ENCODE data around the gene IPO9. TPM values are rescaled to one million over a fixed set of nuclear protein-coding genes. Genes with fewer than 3 reads are reported as not detected.
A peak's percentile ranks its signal among the peaks of the same experiment; 100 is the strongest.

Gene IPO9
- total RNA-seq, 1 donor from 2014 or later: 20.8 TPM

DNA sequence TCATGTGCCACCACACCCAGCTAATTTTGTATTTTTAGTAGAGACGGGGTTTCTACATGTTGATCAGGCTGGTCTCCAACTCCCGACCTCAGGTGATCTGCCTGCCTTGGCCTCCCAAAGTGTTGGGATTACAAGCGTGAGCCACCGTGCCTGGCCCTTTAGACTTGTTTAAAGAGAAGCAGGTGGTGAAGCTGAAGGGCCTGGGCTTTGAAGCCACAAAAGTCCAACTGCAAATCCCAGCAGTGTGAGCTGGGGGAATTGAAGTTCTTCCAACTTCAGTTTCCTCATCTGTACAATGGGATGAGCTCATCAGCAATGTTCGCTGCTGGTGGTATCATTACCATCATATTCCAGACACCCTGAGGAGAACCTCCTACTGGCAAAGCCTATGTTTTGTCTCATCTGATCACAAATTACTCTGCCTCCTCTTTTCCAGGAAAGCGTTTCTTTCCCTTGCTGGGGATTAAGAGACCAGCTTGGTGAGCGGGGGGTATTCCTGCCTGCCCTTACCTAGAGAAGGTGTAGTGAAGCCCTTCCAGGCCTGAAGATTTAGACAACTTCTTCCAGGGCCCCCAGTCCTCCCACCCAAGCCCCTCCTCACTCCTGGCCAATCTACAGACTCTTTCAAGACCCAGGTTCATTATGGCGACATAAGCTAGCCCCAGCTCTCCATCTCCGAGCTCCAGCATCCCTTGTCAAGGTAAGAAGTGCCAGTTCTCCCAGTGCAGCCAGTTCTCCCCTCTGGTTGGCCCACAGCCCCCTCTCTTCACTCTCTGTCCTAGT lies 57.3 kb downstream of the IPO9 start:
- Histone ChIP-seq H3K36me3 (ENCODE audit: control insufficient read depth, insufficient read depth, low read length) (no peaks in the 10 kb centered on the region), H3K27me3 (ENCODE audit: control insufficient read depth, insufficient read depth, low read length) (no peaks in the 10 kb centered on the region), H3K4me3 (ENCODE audit: low read depth, low read length) (no peak overlapping the region)
- DNase-seq (ENCODE audit: low read depth): no peak
- TF ChIP-seq, protein P1, sequence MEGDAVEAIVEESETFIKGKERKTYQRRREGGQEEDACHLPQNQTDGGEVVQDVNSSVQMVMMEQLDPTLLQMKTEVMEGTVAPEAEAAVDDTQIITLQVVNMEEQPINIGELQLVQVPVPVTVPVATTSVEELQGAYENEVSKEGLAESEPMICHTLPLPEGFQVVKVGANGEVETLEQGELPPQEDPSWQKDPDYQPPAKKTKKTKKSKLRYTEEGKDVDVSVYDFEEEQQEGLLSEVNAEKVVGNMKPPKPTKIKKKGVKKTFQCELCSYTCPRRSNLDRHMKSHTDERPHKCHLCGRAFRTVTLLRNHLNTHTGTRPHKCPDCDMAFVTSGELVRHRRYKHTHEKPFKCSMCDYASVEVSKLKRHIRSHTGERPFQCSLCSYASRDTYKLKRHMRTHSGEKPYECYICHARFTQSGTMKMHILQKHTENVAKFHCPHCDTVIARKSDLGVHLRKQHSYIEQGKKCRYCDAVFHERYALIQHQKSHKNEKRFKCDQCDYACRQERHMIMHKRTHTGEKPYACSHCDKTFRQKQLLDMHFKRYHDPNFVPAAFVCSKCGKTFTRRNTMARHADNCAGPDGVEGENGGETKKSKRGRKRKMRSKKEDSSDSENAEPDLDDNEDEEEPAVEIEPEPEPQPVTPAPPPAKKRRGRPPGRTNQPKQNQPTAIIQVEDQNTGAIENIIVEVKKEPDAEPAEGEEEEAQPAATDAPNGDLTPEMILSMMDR (IDR thresholded peaks at IDR 0.05; ENCODE audit: insufficient read depth, low read length, poor library complexity, severe bottlenecking): no peak

DNA sequence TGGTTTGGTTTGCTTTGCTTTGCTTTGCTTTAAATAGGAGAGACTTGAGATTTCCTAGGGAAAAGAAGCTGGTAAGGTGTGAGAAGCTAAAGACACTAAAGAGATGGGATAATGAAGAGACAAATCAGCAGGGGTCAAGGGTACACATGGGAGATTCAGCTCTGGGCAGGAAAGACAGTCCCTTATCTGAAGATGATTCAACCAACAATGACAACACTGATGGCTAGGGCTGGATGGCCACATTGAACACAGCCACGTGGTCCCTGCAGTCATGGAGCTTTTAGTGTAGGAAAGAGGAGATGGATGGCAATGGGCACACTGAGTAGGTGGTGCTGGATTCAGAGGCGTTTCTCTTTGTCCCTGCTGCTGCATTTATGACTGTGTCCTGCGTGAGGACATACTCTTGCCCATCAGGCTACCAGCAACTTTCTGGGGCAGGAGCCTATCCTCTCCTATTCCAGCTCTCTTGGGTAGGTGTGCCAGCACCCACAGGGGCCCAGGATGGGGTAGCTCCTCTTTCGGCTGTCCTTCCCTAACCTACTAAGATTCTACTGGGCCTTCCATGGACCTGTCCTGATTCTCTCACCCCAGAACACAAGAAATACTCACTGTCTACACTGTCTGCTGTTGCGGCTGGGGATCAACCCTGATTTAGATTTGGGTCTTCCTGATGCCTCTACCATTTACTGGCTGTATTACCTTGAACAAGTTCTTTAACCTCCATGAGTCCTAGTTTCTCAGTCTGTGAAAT lies 58.3 kb downstream of the IPO9 start:
- Histone ChIP-seq H3K36me3 (ENCODE audit: control insufficient read depth, insufficient read depth, low read length) (no peaks in the 10 kb centered on the region), H3K4me3 (ENCODE audit: low read depth, low read length) (no peak overlapping the region), H3K27me3 (ENCODE audit: control insufficient read depth, insufficient read depth, low read length) (no peaks in the 10 kb centered on the region)
- no peak for DNase-seq (ENCODE audit: low read depth)
- TF ChIP-seq, protein P1 (IDR thresholded peaks at IDR 0.05; ENCODE audit: insufficient read depth, low read length, poor library complexity, severe bottlenecking): no peak

DNA sequence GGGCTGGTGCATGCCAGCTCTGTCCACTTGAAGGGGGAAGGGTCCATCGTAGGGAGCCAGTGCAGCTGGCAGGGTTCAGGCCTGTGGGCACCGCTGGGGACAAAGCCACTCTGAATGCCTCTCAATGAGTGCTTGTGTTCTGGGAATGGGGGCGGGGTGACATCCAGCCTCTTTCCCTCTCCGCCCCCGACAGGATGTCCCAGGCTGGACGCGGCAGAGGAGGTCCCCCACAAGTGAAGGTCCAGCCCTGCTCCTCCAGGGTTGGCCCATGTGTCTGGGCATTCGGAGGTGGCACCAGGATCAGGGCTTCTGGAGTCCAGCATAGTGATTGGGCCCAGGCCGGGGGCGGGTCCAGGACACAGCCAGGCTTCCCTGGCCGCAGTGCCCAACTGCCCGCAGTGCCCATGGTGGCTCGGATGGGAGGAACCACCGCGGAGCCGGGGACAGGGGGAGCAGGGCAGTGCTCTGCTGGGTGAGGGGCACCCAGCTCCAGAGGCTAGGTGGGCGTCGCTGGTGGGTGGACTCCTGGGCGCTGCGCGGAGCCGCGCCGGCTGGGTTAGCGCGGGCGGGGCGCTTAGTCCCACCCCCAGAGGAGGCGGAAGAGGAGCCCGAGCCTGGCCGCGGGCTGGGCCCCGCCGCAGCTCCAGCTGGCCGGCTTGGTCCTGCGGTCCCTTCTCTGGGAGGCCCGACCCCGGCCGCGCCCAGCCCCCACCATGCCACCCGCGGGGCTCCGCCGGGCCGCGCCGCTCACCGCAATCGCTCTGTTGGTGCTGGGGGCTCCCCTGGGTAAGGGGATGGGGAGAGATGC lies 59.5 kb downstream of the IPO9 start, which contains the start of gene SHISA4:
TSS of gene SHISA4 (plus strand) at position 617 of the 808 bp plus-strand sequence. CDS start at position 714, 97 bp downstream.
- DNase-seq (ENCODE audit: low read depth): no peak

DNA sequence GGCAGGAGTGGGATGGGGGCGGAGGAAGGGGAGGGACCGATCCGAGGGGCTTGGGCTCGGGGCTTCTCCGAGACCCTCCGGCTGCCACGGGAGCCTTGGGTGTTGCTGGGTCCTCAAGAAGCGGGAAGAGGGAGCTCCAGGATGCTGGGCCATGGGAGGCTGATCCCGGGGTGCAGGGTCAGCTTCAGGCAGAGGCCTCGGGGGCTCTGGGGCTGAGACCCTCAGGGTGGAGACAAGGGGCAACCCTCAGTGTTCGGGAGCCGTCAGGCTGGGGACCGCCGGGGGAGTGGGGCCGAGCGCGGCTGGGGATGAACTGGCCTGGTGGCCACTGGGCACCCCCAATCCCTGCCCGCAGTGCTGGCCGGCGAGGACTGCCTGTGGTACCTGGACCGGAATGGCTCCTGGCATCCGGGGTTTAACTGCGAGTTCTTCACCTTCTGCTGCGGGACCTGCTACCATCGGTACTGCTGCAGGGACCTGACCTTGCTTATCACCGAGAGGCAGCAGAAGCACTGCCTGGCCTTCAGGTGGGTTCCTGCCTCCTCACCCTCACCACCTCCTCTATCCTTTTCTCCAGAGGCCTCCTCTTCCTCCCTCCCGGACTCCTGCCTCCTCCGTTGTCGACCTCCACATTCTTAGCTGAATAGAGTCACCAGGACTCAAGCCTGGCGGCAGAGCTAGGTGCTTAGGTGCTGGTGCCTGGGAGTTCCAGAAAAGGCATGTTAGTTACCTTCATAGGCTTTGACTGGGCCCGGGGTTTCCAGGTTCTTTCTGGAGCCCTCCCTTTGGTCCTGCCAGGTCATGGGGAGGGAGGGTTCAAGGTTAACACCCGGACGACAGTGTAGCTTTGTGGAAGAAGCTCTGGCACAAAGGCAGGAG lies 60.4 kb downstream of the IPO9 start:
- Histone ChIP-seq H3K4me3 (ENCODE audit: low read depth, low read length) (peak overlapping the region; percentile 59), H3K27me3 (ENCODE audit: control insufficient read depth, insufficient read depth, low read length) (no peaks in the 10 kb centered on the region), H3K36me3 (ENCODE audit: control insufficient read depth, insufficient read depth, low read length) (no peaks in the 10 kb centered on the region)
- DNase-seq (ENCODE audit: low read depth): no peak
- TF ChIP-seq, protein P1 (IDR thresholded peaks at IDR 0.05; ENCODE audit: insufficient read depth, low read length, poor library complexity, severe bottlenecking): no peak

More for the DNA sequence above, 59.5 kb downstream of the IPO9 start, which contains the start of gene SHISA4:
- TF ChIP-seq, protein P1 (IDR thresholded peaks at IDR 0.05; ENCODE audit: insufficient read depth, low read length, poor library complexity, severe bottlenecking): no peak
- peak within 1 kb of the TSS; percentile 59 for H3K4me3 ChIP-seq (ENCODE audit: low read depth, low read length)
- H3K27me3 ChIP-seq (ENCODE audit: control insufficient read depth, insufficient read depth, low read length): no peaks in the 10 kb centered on the region
- H3K36me3 ChIP-seq (ENCODE audit: control insufficient read depth, insufficient read depth, low read length): no peaks in the 10 kb centered on the region

DNA sequence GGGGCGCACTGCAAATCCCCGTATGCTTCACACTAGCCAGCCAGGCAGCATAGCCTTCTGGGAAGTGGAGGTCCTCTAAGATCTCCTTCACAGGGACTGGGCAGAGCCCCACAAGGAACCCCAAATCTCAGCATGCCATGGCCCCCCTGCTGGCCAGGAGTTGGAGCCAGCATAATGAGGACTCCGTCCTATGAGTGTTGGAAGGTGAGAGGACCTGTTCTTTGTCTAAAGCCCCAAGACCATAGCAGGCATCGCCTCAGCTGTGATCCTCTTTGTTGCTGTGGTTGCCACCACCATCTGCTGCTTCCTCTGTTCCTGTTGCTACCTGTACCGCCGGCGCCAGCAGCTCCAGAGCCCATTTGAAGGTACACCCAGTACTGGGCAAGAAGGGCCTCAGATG lies 61.3 kb downstream of the IPO9 start:
- Histone ChIP-seq H3K36me3 (ENCODE audit: control insufficient read depth, insufficient read depth, low read length) (no peaks in the 10 kb centered on the region), H3K4me3 (ENCODE audit: low read depth, low read length) (no peak overlapping the region), H3K27me3 (ENCODE audit: control insufficient read depth, insufficient read depth, low read length) (no peaks in the 10 kb centered on the region)
- no peak for DNase-seq (ENCODE audit: low read depth)
- TF ChIP-seq, protein P1 (IDR thresholded peaks at IDR 0.05; ENCODE audit: insufficient read depth, low read length, poor library complexity, severe bottlenecking): no peak
